Measurements from ENCODE around the gene CZIB.
"Not testable (repeated sequence)": the region's sequence is repeated elsewhere in the genome, so short reads cannot be mapped to it uniquely, and the experiment has no call there.

The CZIB gene

GRCh38 chr1:53188099-53188498 lies 32.3 kb downstream of the CZIB start:
- DNase-seq = no peak

DNA sequence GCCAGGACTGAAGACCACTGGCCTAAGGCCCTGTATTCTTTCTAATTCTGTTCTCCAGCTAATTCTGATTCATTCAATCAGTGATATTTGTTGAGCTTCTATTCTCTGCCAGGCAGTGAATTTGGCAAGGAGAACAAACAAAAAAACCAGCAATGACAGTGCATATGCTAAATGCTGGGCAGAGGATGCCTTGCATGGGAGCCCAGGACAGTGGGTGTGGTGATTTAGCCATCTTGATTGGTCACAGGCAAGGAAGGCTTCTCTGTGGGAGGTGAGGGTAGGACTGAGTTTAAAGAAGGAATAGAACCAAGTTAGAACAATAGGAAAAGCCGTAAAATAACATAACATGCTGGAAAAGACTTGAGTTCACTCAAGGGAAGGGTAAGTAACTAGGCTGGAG lies 33.0 kb downstream of the CZIB start:
- DNase-seq = no peak

DNA sequence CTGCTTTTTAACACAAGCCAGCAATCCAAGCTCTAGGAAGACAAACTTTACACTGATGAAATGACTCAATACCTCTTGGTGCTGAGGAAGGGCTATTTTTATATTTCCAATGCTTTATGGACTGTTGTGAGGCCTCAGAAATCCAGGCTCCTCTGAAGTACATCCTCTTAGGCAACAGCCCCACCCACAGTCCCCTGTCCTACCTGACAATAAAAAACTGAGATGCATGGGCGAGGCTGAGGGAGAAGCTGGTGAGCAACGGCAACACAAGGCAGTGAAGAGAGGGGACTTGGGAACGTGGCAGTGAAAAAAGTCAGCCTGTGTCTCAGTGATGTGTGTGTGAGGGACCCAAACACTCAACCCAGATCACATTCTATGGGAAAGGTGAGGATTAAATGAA lies 33.9 kb downstream of the CZIB start:
- no peak for DNase-seq

DNA sequence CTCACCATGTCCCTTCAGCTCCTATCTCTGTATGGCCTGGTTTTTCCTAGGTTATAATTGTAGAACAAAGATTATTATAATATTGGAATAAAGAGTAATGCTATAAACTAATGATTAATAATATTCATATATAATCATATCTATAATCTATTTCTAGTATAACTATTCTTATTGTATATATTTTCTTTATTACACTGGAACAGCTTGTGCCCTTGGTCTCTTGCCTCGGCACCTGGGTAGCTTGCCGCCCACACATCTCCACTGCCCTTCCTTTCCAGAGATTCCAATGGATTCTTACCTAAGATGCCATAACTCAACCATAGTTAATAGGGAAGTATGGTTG lies 34.5 kb downstream of the CZIB start:
- not testable (repeated sequence) for DNase-seq

DNA sequence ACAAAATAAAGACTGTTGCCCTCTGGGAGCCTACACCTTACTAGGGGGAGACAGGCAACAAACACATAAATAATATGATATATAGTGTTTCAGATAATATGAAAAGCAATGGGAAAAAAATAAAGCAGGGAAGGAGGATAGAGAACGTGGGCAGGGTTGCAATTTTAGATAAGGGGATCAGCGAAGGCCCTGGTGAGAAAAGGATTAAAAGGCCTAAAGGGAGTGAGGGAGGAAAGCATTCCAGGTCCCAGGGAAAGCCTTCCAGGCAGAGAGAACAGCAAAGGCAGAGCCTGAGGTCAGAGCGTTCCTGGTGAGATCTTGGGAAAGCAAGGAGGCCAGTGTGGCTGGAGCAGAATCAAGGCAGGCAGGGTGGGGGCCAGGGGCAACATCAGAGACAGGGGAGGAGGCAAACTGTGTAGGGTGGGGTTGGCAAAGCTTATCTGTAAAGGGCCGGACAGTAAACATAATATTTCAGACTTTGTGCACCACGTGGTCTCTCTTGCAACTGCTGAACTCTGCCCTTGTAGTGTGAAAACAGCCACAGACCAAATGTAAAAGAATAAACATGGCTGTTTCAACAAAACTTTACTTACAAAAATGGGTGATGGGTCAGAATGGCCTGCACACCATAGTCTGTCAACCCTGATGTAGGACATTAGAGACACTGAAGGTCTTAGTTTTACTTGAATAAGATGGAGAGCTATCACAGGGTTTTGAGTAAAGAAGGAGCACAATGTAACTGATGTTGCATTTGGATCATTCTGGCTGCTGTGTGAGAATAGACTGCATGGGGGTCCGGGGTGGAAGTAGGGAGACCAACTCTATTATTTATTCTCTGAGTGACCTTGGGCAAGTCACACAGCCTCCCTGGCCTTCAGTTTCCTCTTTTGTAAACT lies 37.1 kb downstream of the CZIB start:
- no peak for DNase-seq

GRCh38 chr1:53182716-53183094 lies 37.7 kb downstream of the CZIB start:
- no peak for DNase-seq

DNA sequence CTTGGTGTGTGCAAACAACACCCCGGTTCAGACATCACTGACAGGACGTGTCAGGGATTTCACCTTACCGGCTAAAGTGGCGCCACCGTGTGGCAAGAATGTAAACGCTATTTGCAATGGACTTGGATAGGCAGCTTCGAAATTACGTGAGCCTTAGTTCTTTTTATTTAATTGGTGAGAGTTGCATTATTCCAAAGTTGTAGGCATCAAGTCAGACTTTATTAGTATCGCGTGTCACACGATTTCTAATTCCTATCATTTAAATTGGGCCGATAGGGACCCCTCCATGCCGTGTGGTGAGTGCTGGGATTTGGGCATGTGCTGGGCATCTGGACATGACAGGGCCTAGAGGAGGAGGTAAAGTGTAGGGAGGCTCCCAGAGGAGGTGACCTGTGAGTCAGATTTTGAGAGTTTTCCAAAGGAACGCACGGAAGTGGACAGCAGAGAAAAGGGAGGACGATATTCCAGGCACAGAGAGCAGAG lies 38.3 kb downstream of the CZIB start:
- peak; percentile 42 for DNase-seq

GRCh38 chr1:53180951-53181350 lies 39.5 kb downstream of the CZIB start:
- DNase-seq = no peak

GRCh38 chr1:53180226-53180625 lies 40.2 kb downstream of the CZIB start:
- no peak for DNase-seq

DNA sequence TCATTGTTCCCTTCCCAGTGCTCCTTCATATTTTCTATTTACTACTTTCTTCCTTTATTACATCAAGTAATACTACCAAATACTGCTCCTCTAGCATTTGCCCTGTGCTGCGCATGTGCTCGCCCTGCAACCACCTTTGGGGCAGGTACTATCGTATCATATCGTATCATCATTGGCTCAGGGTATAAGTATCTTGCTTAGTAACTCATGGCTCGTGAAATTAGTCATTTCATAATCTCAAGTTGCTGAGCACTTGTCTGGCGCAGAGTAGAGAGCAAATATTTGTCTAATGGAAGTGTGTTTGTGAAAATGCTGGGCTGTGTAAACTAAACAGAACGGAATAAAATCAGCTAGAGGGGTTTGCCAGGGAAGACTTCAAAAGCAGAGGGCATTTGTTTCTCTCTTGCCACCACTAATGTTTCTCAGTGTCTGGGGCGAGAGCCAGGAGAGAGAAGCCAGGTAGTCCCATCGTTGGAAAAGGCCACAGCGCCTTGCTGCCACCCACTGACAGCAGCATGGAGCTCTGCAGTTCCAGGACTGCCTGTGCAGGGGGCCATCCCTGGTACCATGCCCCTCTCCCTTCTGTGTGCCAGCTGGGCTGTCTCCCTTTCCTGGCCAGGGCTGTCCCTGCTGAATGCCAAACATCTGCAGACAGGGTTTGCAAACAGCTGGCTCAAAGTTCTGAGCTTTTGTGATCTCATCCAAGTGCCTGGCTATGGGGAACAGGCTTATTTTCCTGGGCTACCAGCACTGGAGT lies 43.8 kb downstream of the CZIB start:
- no peak for DNase-seq

DNA sequence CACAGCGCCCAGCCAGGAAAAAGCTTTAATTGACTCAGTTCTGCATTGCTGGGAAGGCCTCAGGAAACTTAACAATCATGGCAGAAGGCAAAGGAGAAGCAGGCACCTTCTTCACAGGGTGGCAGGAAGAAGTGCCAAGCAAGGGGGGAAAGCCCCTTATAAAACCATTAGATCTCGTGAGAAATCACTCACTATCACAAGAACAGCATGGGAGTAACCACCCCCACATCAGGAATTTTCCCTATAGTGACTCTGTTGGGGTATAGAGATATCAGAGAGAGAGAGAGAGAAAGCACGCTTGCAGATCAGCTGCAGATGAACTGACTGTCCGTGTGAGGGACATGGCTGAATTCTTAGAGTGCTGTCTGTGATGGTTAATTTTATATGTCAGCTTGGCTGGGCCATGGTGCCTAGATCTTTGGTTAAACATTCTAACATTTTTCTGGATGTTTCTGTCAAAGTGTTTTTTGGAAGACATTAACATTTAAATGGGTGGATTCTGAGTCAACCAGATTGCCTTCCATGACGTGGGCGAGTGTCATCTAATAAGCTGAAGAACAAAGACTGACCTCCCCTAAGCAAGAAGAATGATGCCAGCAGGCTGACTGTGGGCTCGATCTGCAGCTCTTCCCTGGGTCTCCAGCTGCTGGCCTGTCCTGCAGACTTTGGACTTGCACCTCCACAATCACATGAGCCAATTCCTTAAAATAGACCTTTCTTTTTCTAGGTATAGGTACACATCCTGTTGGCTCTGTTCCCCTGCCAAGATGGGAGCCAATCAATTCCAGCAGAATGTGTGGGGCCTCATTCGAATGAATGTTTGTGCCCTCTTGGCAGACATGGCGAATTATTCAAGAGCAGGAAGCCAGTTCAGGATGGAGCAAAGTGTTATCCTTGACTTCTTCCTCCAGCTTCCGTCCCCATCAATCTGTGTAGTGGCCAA lies 45.2 kb downstream of the CZIB start:
- no peak for DNase-seq

GRCh38 chr1:53172426-53173128 lies 47.9 kb downstream of the CZIB start:
- DNase-seq = no peak

DNA sequence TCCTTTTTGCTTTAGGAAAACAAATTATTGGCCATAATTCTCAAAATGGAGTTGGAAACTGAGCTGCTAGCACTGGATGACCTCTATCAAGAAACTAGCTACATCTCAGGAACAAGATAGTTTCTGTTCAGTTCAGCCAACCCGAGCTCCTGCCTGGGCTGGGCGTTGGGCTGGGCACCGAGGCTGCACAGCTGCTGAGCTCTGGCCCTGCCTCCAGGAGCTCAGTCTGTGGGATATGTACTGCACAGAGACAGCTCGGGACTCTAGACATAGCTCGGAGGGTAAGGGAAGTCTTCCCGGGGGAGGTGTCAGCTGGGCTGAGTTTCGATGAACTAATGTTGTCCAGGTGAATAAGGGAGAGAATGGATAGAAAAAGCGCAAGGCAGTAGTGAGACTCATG lies 53.5 kb downstream of the CZIB start:
- DNase-seq = no peak

DNA sequence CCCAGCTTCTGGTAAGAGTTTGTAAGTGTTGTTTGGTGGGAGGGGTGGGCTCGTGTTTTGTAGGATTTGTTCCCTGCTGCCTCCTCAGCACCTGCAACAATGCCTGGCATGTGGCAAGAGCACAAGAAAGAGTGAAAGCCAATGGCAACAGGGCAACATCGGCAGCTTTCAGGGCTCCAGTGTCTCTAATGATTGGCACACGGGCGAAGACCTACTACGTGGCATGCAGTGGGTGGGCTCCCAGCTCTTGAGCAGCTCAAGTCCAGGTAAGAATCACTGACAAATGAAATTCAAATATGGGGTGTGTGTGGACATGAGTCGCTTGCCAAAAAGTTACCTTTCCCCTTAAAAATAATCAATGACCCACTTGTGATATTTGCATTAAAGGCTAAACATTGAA lies 54.1 kb downstream of the CZIB start:
- no peak for DNase-seq

DNA sequence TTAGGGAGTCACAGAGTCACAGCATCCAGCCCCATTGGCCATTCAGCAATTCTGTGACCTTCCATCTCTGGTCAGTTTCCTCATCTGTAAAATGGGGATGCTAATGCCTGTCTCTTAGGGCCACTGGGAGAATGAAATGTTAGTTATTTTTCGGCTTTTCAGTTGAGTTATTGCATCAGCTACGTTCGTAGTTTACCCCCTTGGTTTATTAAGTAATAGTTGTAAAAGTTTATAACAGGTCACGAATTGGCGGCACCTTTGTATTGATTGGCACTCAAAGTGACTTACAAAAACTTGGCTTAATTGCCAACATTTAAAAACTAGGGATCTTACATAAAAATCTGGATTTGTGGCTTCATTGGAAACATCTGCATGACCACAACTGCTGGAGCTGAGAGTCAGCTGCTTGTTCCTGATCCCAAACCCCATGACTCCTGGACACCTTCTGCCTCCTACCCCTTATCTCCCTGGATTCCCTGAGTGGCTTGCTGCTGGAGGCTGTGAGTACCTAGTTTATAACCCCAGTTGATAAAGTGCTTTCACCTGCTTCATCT lies 54.9 kb downstream of the CZIB start:
- DNase-seq = no peak
